Measurements from ENCODE around the gene PGBD5. TPM values are rescaled to one million over a fixed set of nuclear protein-coding genes. Genes with fewer than 3 reads are reported as not detected.

Gene PGBD5
- total and polyA plus RNA-seq, 9 of the 15 experiments (the other 6 are each of a cell fraction or from before 2014, with no cell fraction given), result under 0.01 to 0.40 (median 0.10) TPM; not detected in 3

- TF ChIP-seq CEBPZ (IDR thresholded peaks at IDR 0.05; ENCODE audit: borderline replicate concordance, low read depth, low read length) (no peak), ZBTB9 (CRISPR knock-in tag; IDR thresholded peaks at IDR 0.05) (no peak), CREB1 (IDR thresholded peaks at IDR 0.05) (no peak), CREB1 (CRISPR knock-in tag; IDR thresholded peaks at IDR 0.05) (no peak), ZEB2 (IDR thresholded peaks at IDR 0.05) (no peak), ZNF197 (CRISPR knock-in tag; IDR thresholded peaks at IDR 0.05; ENCODE audit: low read depth) (no peak), EGR1 (conservative IDR thresholded peaks at IDR 0.05) (no peak)
Measured at GRCh38 chr1:230271300-230272035, 154.7 kb downstream of the PGBD5 start (continued).

Data from K562 (cell line).